ENCODE data around the gene FEM1B.

The FEM1B gene

DNA sequence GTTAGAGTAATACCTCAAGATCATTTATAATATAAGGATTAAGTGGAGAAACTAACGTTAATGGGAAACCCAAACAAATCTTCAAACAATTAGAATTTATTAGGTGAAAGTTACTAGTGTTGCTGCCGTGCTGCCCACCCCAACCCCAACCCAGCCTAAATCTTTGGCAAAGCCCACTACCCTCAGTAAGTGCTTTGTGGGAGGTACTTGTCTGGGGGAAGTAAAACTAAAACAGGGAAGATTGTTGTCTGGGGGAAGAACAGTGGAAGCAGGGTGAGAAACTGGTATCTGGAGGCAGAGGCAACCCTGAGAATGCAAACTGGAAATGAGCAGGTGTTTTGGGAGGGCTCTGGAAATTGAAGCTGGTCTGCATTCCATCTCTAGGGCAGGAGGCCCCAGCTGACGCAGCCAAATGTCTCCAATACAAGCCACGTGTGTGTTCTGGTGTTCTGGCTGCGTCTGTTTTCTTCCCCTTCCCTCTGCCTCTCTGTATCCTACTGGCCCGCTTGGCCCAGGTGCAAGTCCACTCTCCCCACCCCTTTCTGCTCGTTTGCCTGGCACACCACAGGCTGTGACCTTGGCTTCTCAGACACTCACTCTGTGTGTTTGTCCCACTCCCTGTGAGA lies 32.7 kb downstream of the FEM1B start:
- no peak for DNase-seq

DNA sequence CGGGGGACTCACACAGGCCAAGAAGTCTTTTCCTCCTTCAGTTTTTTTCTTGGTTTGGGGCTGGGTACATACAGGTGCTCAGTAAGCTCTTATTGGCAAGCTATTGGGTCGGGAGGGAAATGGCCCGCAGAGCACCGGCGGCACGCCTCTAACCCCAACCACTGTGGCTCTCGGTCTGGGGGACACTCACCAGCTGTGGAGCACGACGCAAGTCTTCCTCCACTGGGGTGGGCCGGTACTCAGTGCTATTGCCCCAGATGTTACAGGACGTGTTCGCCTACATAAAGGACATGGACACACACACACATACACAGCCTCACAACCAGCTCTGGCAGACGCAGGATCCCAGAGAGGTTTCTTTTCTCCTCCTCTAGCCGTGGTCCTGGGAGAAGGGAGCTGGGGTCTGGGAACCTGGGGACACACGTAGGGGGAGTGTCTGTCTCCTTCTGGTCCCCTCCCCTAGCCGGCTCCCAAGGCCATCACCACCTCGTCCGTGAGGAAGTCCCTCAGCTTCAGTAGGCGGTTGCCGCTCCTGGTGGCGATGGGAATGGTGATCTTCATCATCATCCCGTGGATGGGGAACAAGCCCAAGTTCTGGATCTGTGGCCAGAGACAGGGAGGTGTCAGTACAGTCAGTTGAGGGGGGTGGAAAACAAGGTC lies 33.4 kb downstream of the FEM1B start:
- DNase-seq, result no peak

DNA sequence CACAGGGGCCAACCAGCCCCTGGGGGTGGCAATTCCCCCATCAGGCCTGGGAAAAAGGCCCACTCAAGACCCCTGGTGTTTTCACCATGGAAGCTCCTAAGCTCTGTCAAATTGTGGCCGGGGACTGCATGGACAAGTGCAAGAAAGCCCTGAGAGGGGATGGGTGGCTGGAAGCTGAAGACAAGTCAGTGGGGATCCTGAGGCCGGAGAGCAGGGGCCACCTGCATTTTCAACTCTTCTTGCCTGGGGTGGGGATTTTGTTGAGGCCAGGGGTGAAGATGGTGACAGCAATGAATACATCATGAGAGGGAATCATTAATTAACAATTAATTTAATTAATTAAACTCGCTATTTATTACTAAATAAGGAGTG lies 33.9 kb downstream of the FEM1B start:
- DNase-seq, result no peak

GRCh38 chr15:68311859-68312557 lies 34.5 kb downstream of the FEM1B start:
- no peak for DNase-seq

DNA sequence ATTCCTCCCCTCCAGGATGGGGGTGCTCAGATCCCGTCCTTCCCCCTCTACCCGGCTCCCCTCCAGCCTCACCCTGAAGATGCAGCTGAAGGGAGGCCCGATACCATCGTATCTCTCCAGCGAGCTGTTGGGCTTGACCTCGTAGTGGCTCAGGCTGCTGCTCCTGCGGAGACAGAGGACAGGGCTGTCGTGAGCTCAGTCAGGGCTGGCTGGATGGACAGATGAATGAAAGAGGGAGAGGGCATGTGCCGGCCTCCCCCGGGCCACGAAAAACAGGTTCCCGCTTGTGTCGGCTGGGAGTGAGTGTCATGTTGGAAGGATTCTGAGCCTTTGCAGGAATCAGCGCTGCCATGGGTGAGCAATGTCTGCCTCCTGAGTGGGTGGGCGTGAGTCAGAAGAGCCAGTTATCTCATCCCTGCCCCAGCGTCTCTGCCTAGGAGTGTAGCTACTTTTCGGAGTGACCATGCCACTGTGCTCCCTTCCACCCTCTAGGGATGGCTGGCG lies 35.2 kb downstream of the FEM1B start:
- no peak for DNase-seq

DNA sequence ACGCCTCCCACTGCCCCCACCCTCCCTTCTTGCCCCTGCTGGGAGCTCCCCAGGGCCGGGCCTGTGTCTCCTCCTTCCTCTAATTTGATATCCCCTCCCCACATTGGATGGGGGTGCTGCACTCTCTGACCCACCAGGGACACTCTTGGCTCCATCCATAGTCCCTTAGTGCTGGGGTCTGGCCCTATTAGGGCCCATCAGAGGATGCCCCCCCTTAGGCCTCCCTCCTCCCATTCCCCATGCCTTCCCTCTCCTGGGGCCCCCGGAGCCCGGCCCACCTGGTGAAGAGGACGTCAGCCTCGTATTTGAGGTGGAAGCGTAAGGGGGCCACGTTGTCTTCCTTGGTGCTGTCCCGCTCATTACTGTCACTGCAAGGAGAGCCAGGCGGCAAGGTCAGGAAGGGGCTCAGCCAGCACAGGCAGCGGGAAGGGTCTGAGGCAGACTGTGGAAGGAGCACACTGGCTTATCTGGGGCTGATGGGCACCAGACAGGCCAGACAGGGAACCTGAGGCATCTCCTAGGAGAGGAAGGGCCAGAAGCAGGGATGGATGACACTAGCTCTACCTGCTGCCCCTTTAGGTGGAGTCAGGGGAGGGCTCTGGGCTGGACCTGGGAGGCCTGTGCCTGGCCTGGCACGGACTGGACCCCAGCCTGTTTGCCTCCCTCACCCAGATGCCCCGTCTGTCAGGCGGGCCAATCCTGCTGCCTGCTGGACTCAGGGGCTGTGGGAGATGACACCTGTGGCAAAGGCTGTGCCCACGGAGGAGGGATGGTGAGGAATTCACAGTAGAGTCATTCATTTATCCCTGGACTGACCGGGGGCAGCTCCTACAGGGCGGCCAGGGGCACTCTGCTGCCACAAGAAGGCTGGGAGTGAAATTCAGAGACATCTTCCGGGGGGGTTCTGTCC lies 36.2 kb downstream of the FEM1B start:
- no peak for DNase-seq

DNA sequence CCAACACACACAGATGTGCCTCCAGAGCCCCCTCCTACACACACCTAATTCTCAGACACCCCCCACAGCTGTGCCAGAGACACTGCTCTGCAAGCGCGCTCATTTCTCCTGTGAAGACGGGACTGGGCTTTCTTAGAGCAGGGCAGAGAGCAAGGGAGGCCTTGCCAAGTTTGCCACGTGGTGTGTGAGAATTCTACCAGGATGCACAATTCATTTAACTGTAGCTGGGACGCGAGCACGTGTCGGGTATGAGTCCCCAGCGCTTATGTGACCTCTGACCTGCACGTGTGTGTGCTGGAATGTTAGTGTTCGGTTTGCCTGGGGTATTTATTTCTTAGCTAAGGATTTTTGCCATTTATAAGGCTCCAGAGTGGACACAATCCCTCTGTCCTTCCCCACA lies 37.0 kb downstream of the FEM1B start:
- no peak for DNase-seq

DNA sequence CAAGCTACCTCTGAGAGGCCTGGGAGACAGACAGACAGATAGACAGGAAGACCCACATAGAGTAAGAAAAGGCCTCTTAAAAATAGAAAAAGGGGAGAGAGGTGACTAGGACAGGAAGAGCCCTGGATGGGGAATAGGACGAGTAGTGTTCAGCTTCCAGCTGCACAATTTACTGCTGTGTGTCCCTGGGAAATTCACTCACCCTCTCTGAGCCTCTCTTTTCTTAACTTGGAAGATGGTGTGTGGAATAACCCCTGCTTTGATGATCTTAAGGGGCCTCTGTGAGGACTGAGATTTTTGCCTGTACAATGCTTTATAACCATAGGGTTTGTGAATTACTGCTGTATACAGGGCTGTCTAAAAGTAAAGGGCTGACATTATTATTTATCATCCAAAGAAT lies 37.5 kb downstream of the FEM1B start:
- DNase-seq, result no peak

DNA sequence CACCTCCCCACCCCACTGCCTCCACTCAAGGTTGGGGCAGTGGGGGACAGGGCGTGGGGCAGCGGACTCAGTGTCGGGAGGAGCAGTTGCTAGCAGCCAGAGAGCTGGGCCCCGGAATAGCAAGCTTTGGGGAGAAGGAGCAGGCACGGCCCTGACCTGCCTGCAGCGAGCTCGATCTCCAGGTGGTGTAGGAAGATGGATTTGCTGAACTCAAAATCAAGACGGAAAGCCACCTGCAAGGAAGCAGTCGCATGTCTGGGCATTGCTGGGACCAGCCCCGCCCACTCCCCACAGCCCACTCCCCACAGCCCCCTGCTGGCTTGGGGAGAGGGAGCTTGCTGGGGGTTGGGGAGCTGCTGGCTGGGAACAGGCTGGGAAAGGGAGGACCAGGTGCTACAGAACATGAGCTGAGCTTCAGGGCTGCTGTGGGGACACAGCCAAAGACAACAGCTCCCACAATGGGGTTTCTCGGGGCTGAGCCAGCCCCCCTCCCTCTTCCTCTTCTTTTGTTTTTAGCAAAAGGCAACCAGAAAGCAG lies 38.0 kb downstream of the FEM1B start:
- DNase-seq, result no peak

- DNase-seq, result no peak
These were observed 38.7 kb downstream of the FEM1B start for GRCh38 chr15:68316061-68316804.

DNA sequence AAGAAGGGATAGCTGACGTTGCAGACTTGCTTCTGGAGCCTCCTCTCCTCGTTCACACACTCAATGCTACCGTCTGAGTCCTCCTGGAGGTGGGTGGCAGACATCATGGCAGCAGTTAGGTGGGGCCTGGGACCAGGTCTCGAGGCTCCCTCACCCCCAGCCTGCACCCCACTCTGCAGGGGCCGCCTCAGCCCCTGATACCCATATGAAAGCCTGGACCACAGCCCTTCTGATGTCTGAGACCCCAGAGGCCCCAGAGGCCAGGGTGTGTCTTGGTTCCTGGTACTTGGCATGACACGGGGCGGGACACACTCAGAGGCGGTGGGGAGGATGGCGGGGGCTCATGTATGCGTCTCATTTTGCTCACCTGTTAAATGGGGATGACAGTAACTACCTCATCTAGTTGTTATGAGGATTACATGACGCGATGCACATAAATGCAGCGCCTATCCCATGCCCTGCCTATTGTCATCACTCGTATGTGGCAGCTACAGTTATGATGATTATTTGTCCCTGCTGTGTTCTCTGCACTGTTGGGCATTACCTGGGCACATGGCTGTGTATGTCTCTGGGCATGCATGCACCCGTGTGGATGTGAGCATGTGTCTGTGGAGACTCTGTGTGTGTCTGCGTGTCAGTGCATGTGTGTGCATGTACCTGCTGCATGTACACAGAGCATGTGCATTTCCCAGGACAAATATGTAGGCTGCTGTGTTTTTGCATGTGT lies 39.9 kb downstream of the FEM1B start:
- DNase-seq, result no peak

DNA sequence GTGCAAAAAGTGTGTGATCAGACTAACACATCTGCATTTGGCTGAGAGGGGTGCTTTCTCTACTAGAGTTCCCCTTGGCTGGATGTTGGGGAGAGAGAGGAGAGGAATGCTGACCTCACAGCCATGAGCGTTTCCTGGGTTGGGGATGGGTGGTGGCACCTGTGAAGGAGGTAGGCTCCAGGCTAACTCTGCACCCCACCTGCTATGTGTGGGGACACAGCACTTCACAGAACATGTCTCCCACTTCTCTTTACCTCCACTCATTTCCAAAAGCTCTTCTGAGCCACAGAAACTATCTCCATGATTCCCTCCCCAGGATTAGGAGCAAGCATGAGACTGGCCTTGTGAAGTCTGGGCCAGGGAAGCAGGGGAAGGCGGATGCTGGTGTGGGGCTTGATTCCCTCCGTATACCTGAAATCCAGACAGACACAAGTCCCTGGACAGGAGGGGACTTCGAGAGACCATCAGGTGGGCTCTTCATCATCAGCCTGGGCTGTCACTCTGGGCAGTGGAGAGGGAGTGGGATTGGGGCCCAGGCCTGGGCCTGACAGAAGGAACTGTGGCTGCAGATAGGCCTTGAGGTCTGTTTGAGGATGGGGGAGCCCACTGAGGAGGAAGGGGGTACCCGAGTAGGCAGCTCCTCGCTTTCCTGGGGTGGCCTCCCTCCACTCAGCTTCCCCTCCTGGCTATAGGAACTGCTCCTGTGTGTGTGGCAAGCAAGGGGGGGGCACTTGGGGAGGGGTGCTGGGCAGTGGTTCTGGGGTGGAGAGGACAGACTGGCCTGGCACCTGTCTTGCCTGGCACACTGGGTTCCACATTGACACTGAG lies 40.7 kb downstream of the FEM1B start:
- DNase-seq, result no peak

DNA sequence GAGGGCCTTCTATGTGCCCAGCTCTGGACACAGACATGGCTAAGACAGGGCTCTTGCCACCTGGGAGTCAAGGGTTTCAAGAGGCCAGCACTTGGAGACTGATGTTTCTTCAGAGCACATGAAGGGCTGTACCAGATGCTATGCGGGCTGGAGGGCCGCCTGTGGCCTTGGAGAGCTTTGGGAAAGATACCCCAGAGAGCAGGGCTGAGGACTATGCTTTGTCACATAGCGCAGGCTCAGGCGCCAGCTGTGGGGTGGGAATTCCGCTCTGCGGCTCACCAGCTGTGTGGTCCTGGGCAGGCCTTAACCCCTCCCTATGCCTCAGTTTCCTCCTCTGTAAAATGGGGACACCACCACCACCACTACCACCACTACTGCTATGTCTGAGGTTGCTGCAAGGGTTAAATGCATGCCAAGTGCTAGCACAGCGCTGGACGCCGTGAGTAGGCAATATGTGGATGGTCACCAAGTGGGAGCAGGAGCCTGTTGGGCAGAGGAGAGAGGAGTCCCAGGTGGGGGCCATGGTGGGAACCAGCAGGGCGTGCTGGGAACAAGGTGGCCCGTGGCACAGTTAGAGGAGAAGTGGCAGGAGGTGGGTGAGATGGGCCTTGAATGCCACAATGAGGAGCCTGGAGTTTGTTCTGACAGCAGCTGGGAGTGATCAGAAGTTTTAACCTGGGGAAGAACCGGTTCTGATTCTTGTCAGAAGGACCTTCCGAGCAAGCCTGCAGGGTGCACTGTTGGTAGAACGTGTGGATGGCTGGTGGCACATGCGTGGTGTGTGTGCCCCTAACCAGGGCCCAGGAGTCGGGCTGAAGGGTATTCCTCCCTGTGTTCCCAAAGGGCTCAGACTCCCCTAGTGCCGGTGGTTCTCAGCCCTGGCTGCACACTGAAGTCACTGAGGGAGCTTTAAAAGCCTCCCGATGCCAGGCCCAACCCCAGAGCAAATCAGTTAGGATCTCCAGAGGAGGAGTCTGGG lies 41.7 kb downstream of the FEM1B start:
- no peak for DNase-seq

DNA sequence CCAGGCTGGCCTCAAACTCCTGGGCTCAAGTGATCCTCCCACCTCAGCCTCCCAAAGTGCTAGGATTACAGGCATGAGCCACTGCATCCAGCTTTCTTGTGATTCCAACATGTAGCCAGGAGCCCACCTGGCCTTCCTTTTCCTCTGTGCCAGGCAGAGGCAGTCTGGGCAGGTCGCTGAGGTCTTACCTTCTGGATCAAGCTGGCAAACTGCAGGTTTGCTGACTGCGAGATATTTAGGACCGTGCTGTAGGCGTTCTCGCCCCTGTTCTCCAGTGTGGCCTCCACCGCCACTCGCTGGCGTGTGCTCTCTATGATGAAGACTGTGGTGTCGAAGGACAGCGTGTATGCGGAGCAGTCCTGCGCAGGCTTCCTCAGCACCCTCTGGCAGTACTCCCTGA lies 42.5 kb downstream of the FEM1B start:
- no peak for DNase-seq

DNA sequence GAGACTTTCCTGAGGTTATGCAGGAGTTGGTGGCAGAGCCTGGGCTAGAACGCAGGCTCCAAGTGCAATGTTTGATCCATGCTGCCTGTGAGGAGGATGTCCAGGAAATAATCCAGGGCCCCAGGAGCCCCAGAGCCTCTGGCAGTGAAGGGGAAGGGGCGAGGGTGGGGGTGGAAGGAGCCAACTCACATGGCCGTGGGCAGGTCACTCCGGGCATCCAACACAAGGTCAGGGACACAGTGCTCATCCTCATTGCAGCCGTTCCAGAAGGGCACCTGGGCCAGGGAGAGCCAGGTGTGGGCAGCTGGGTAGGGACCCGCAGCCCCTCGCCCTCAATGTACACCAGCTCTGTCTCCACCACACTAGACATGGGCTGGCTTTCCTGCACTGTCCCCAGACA lies 43.7 kb downstream of the FEM1B start:
- DNase-seq, result no peak

DNA sequence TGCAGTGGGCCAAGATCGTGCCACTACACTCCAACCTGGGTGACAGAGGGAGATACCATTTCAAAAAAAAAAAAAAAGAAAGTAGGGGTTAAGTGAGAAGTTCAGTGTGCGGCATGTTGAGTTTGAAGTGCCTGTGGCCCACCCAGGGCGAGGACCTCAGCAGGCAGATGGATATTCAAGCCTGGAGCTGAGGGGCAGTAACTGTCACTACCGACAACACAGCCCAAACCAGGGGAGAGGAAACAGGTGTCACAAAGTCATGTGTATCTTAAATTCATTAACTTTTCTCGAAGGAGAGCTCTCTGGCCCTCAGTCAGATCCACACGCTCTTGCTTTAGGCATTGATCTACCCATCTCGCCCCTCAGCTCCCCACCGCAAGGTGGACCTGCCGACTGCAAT lies 45.3 kb downstream of the FEM1B start:
- DNase-seq, result no peak

GRCh38 chr15:68325726-68326125 lies 48.2 kb downstream of the FEM1B start:
- no peak for DNase-seq

DNA sequence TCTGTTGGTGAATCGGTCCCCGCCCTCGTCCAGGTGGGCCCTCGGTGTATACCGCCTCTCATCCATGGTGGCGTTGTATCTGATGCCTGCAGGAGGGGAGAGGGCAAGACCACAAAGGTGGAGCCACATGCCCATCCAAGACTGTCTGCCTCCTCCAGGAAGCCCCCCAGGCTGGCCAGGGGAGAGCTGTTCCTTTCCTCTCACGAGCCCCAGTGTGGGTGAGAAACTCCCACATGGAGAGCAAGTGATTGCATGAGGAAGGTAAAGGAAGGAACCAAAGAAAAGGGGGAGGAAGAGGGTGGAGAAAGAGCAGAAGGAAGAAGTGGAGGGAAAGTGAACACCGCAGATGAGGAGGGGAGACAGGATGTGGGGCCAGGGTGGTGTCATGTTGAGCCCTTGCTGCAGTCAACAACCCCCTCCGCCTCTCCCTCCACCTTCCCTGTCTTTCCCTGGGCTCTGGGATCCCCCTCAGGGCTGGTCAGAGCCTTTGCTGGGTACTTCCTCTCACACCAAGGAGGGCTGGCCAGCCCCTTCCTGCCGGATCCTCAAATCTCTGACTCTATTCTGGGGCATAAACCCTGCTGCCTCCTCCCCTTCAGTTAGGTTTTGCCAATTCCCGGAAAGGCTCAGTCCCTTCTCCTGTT lies 49.3 kb downstream of the FEM1B start:
- DNase-seq, result no peak

GRCh38 chr15:68328443-68328842 lies 50.9 kb downstream of the FEM1B start:
- no peak for DNase-seq

Measured in KG1 (cell line).